Measurements from ENCODE around the gene TTC34. TPM values are rescaled to one million over a fixed set of nuclear protein-coding genes. Genes with fewer than 3 reads are reported as not detected.
"Not testable (repeated sequence)": the region's sequence is repeated elsewhere in the genome, so short reads cannot be mapped to it uniquely, and the experiment has no call there.

The TTC34 gene
- total and polyA plus RNA-seq, 5 donors: 0.27 to 1.5 (median 0.63) TPM

- intact Hi-C loops (cut with DNase I); H3K9me3 ChIP-seq (ENCODE audit: control insufficient read depth, low read length); H3K4me1 ChIP-seq (ENCODE audit: control insufficient read depth, insufficient read depth, low read length); H3K4me3 ChIP-seq (ENCODE audit: low read length); ATAC-seq; H3K27ac ChIP-seq (ENCODE audit: low read length); H3K27me3 ChIP-seq (ENCODE audit: control insufficient read depth, insufficient read depth): not testable (repeated sequence)
- 40% methylated on average over 21 of the region's 23 CpGs for WGBS
- peak in 1 of 3 donors; percentile 20 for DNase-seq
These were observed 115.2 kb downstream of the TTC34 start for GRCh38 chr1:2686091-2686863.

GRCh38 chr1:2685671-2686070, 115.8 kb downstream of the TTC34 start:
- H3K27me3 ChIP-seq (ENCODE audit: control insufficient read depth, insufficient read depth); H3K9me3 ChIP-seq (ENCODE audit: control insufficient read depth, low read length); intact Hi-C loops (cut with DNase I); H3K4me1 ChIP-seq (ENCODE audit: control insufficient read depth, insufficient read depth, low read length); H3K27ac ChIP-seq (ENCODE audit: low read length); H3K4me3 ChIP-seq (ENCODE audit: low read length); ATAC-seq: not testable (repeated sequence)
- peak in 1 of 3 donors; percentile 37 for DNase-seq
- WGBS: 37% methylated on average over 5 of the region's 8 CpGs

- H3K27me3 ChIP-seq (ENCODE audit: control insufficient read depth, insufficient read depth); H3K4me1 ChIP-seq (ENCODE audit: control insufficient read depth, insufficient read depth, low read length); H3K4me3 ChIP-seq (ENCODE audit: low read length); H3K27ac ChIP-seq (ENCODE audit: low read length); intact Hi-C loops (cut with DNase I); DNase-seq; H3K9me3 ChIP-seq (ENCODE audit: control insufficient read depth, low read length); ATAC-seq: not testable (repeated sequence)
- 31% methylated on average over 9 of the region's 9 CpGs for WGBS
These were observed 116.6 kb downstream of the TTC34 start for GRCh38 chr1:2684878-2685277.

GRCh38 chr1:2684000-2684399, 117.5 kb downstream of the TTC34 start:
- 53% methylated on average over 7 of the region's 7 CpGs for WGBS
- intact Hi-C loops (cut with DNase I); H3K9me3 ChIP-seq (ENCODE audit: control insufficient read depth, low read length); ATAC-seq; H3K4me1 ChIP-seq (ENCODE audit: control insufficient read depth, insufficient read depth, low read length); H3K27me3 ChIP-seq (ENCODE audit: control insufficient read depth, insufficient read depth); H3K27ac ChIP-seq (ENCODE audit: low read length); H3K4me3 ChIP-seq (ENCODE audit: low read length): not testable (repeated sequence)
- DNase-seq: peak in 2 of 3 donors; percentile 57 to 83

GRCh38 chr1:2683321-2683741, 118.2 kb downstream of the TTC34 start:
- H3K4me1 ChIP-seq (ENCODE audit: control insufficient read depth, insufficient read depth, low read length); H3K27me3 ChIP-seq (ENCODE audit: control insufficient read depth, insufficient read depth); H3K4me3 ChIP-seq (ENCODE audit: low read length); intact Hi-C loops (cut with DNase I); H3K9me3 ChIP-seq (ENCODE audit: control insufficient read depth, low read length); ATAC-seq; H3K27ac ChIP-seq (ENCODE audit: low read length): not testable (repeated sequence)
- 37% methylated on average over 8 of the region's 9 CpGs for WGBS
- DNase-seq: peak in 1 of 3 donors; percentile 34

GRCh38 chr1:2682879-2683278, 118.6 kb downstream of the TTC34 start:
- H3K4me1 ChIP-seq (ENCODE audit: control insufficient read depth, insufficient read depth, low read length); H3K9me3 ChIP-seq (ENCODE audit: control insufficient read depth, low read length); intact Hi-C loops (cut with DNase I); ATAC-seq; H3K27me3 ChIP-seq (ENCODE audit: control insufficient read depth, insufficient read depth); H3K27ac ChIP-seq (ENCODE audit: low read length); H3K4me3 ChIP-seq (ENCODE audit: low read length): not testable (repeated sequence)
- DNase-seq: peak in 1 of 3 donors; percentile 4
- whole genome bisulfite sequencing: no CpG with 5 or more reads among the region's 11 CpGs

GRCh38 chr1:2676726-2677125, 124.8 kb downstream of the TTC34 start:
- H3K27me3 ChIP-seq (ENCODE audit: control insufficient read depth, insufficient read depth); H3K4me1 ChIP-seq (ENCODE audit: control insufficient read depth, insufficient read depth, low read length); H3K4me3 ChIP-seq (ENCODE audit: low read length); H3K9me3 ChIP-seq (ENCODE audit: control insufficient read depth, low read length); intact Hi-C loops (cut with DNase I); H3K27ac ChIP-seq (ENCODE audit: low read length); ATAC-seq: not testable (repeated sequence)
- DNase-seq: peak in 1 of 3 donors; percentile 5
- WGBS: no CpG with 5 or more reads among the region's 10 CpGs

GRCh38 chr1:2671656-2672055, 129.8 kb downstream of the TTC34 start:
- H3K4me1 ChIP-seq (ENCODE audit: control insufficient read depth, insufficient read depth, low read length); H3K27me3 ChIP-seq (ENCODE audit: control insufficient read depth, insufficient read depth); H3K9me3 ChIP-seq (ENCODE audit: control insufficient read depth, low read length); intact Hi-C loops (cut with DNase I); H3K27ac ChIP-seq (ENCODE audit: low read length); DNase-seq; H3K4me3 ChIP-seq (ENCODE audit: low read length); ATAC-seq: not testable (repeated sequence)
- 60% methylated on average over 7 of the region's 11 CpGs for WGBS

- intact Hi-C loops (cut with DNase I); H3K4me3 ChIP-seq (ENCODE audit: low read length); ATAC-seq; H3K4me1 ChIP-seq (ENCODE audit: control insufficient read depth, insufficient read depth, low read length); H3K9me3 ChIP-seq (ENCODE audit: control insufficient read depth, low read length); H3K27me3 ChIP-seq (ENCODE audit: control insufficient read depth, insufficient read depth); H3K27ac ChIP-seq (ENCODE audit: low read length): not testable (repeated sequence)
- WGBS: 54% methylated on average over 5 of the region's 8 CpGs
- peak in 1 of 3 donors; percentile 54 for DNase-seq
These were observed 141.7 kb downstream of the TTC34 start for GRCh38 chr1:2659806-2660205.

- H3K4me1 ChIP-seq (ENCODE audit: control insufficient read depth, insufficient read depth, low read length); H3K27me3 ChIP-seq (ENCODE audit: control insufficient read depth, insufficient read depth); H3K4me3 ChIP-seq (ENCODE audit: low read length); H3K9me3 ChIP-seq (ENCODE audit: control insufficient read depth, low read length); ATAC-seq; H3K27ac ChIP-seq (ENCODE audit: low read length); intact Hi-C loops (cut with DNase I): not testable (repeated sequence)
- peak in 2 of 3 donors; percentile 18 to 50 for DNase-seq
- WGBS: 85% methylated on average over 6 of the region's 10 CpGs
These were observed 143.6 kb downstream of the TTC34 start for GRCh38 chr1:2657909-2658308.

GRCh38 chr1:2657124-2657523, 144.4 kb downstream of the TTC34 start:
- H3K27ac ChIP-seq (ENCODE audit: low read length); intact Hi-C loops (cut with DNase I); H3K9me3 ChIP-seq (ENCODE audit: control insufficient read depth, low read length); H3K4me3 ChIP-seq (ENCODE audit: low read length); H3K4me1 ChIP-seq (ENCODE audit: control insufficient read depth, insufficient read depth, low read length); ATAC-seq; H3K27me3 ChIP-seq (ENCODE audit: control insufficient read depth, insufficient read depth): not testable (repeated sequence)
- DNase-seq: peak in 2 of 3 donors; percentile 33 to 78
- 47% methylated on average over 3 of the region's 12 CpGs for WGBS
